Activated CD8-positive, alpha-beta memory T cell treated with anti-CD3 and anti-CD28 coated beads, Interleukin-2, amount 50 U/mL, for 48 hours (primary cell): ENCODE measurements around the gene TBC1D3H.
"Not testable (repeated sequence)": the region's sequence is repeated elsewhere in the genome, so short reads cannot be mapped to it uniquely, and the experiment has no call there.

Experiments used
- DNase-seq: peaks from one replicate; pipeline ENCODE4 v3.0.0-alpha.2; 2020

TBC1D3H gene

GRCh38 chr17:36388385-36389245 is at the start of gene TBC1D3H:
TSS of gene TBC1D3H (minus strand) at chr17:36388435. CDS start at chr17:36386895, 1,540 bp downstream.
- not testable (repeated sequence) for DNase-seq

- DNase-seq, result not testable (repeated sequence)
Measured at GRCh38 chr17:36428891-36429290, 40.7 kb upstream of the TBC1D3H start.

GRCh38 chr17:36415180-36415941 is 27.1 kb upstream of the TBC1D3H start:
- DNase-seq, result not testable (repeated sequence)

- not testable (repeated sequence) for DNase-seq
Measured at GRCh38 chr17:36390943-36391645, 2.9 kb upstream of the TBC1D3H start.

- DNase-seq, result not testable (repeated sequence)
Measured at GRCh38 chr17:36375938-36376337, 12.3 kb downstream of the TBC1D3H start.

- not testable (repeated sequence) for DNase-seq
Measured at GRCh38 chr17:36362496-36362895, 25.7 kb downstream of the TBC1D3H start.
